B cell (primary cell): ENCODE data around the gene SMC1B.

Source experiments
- CTCF ChIP-seq: fragments of 200-600 bp; IDR thresholded peaks from one replicate; pipeline ENCODE4 v1.8.0; 2022; ENCODE audit warnings: antibody characterized with exemption, mild to moderate bottlenecking
- EZH2 ChIP-seq: IDR thresholded peaks from 2 replicates; pipeline ENCODE4 v1.6.1; 2012; ENCODE audit warnings: borderline replicate concordance, low read depth, mild to moderate bottlenecking, moderate library complexity, low read length; ENCODE audit not compliant: insufficient read depth, poor library complexity, severe bottlenecking

DNA sequence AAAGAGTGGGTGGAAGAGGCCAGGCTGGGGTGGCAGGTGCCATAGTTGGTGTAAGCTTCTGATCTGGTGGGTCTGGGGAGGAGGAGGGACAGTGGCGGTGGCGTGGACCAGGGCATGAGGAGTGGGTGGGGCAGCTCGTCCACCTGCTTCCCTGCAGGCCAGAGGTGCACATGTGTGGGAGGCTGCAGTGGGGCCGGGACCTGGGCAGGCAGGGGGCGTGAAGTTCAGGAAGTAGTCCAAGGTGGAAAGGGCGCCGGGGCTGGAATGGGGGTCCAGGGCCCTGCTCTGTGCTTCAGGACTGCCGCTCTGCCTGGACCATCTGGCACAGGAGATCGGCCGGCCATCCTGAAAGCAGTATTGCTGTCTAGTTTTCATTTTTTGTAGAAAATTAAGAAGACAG lies 16.0 kb upstream of the SMC1B start:
- no peak for TF ChIP-seq EZH2
- no peak for TF ChIP-seq CTCF
